Stimulated activated CD4-positive, alpha-beta T cell treated with anti-CD3 and anti-CD28 coated beads, Interleukin-12 subunit alpha, Interleukin-12 subunit beta, amount 100 ng/mL, for 24 hours (primary cell): ENCODE data around the gene SMAP1.

Experiments
- DNase-seq, 2 experiments: peaks; one replicate each; pipeline ENCODE4 v3.0.0-alpha.2; 2020; ENCODE audit warnings: low read depth in 2 of 2

SMAP1 gene

DNA sequence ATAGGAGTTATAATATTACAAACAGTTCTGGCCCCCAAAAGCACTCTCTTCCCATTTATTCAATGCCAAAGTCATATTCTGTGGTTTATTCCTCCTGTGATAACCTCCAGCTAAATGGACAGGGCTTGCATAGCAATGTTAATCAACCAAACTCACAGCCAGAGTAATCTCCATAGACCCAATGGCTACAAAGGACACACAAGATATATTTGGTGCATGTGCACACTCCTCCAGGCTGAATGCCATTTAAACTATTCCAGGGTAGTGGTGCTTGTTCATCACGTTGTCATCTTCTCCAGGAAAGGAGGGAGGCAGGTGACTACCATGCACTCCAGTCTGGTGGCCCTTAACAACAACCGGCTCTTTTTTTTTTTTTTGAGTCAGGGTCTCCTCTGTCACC lies 232.4 kb downstream of the SMAP1 start:
- no peak for DNase-seq

GRCh38 chr6:70901324-70901723 lies 233.6 kb downstream of the SMAP1 start:
- no peak for DNase-seq

DNA sequence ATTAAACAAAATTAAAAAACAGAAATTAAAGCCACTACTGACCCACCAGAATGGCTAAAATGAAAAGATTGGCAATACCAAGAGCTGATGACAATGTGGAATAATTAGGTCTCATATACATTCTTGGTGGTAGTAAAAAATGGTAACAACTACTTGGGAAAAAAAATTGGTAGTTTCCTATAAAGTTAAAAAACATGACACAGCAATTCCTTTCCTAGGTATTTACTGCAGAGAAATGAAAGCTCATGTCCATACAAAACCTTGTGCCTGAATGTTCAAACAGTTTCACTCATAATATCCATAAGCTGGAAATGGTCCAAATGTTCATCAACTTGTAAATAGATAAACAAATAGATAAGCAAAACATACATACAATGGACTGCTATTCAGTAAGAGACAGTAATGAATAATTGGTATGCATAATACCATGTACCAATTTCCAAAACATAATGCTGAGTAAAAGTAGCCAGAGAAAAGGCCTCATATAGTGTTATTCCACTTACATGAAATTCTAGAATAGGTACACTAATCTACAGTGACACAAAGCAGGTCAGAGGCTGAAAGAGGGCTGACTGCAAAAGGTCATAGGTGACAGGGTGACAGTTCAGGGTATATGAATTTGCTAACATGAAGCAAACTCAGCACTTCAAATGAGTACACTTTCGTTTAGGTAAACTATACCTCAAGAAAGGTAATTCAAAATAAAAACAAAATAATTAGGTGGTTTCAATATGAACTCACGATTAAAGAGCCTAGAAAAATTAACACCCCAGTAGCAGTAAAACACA lies 236.2 kb downstream of the SMAP1 start:
- DNase-seq = no peak

DNA sequence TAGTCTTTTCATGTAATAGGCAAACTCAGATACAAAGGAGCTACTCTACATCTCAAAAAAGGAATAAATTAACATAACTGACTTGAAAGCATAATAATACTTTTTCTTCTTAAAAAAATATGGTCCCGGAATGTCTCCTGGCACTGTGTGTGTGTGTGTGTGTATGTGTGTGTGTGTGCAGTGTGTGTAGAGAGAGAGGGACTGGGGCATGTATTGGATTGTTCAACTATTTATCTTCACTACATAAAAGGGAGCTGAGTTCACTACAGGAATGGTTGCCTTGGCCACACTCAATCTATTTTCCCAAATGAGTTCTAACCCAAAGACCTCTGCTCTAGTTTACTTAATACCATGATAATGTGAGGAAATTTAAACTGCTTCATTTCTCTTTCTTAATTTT lies 238.1 kb downstream of the SMAP1 start:
- no peak for DNase-seq
